Kidney (tissue), 14 donors: ENCODE results near the gene ARHGEF6. TPM values are rescaled to one million over a fixed set of nuclear protein-coding genes. Genes with fewer than 3 reads are reported as not detected.

Experiments used
- DNase-seq, 5 donors: peaks; one replicate each; pipeline ENCODE4 v3.0.0-alpha.2; 2013 to 2020
- FAIRE-seq: peaks from 2 replicates; lab custom pipeline; 2012; peaks lifted over from hg19 to GRCh38; lab: Jason Lieb, UNC
- H3K27ac ChIP-seq, 2 donors: one replicate each; pipeline ENCODE4 v1.7.0; 2013; ENCODE audit warnings: low read depth in 2 of 2, low read length in 2 of 2, inconsistent platforms in 1 of 2
- H3K27me3 ChIP-seq: one replicate; pipeline ENCODE4 v1.7.1; 2013; ENCODE audit warnings: low read length, inconsistent platforms; ENCODE audit not compliant: control insufficient read depth, insufficient read depth
- H3K36me3 ChIP-seq, 3 donors: one replicate each; pipeline versions ENCODE4 v1.7.0 to v1.7.1; 2013; ENCODE audit warnings: low read length in 3 of 3, control low read depth in 1 of 3, inconsistent platforms in 1 of 3; ENCODE audit not compliant: insufficient read depth in 3 of 3, control insufficient read depth in 2 of 3
- H3K4me1 ChIP-seq, 3 donors: one replicate each; pipeline versions ENCODE4 v1.7.0 to v1.7.1; 2013; ENCODE audit warnings: low read length in 3 of 3, inconsistent platforms in 1 of 3, low read depth in 1 of 3; ENCODE audit not compliant: control insufficient read depth in 2 of 3, insufficient read depth in 2 of 3
- H3K4me3 ChIP-seq, 3 donors: one replicate each; pipeline versions ENCODE4 v1.7.0 to v1.8.1; 2013; ENCODE audit warnings: low read length in 3 of 3, control low read depth in 1 of 3, inconsistent platforms in 1 of 3
- H3K9ac ChIP-seq, 3 donors: one replicate each; pipeline versions ENCODE4 v1.7.0 to v1.7.1; 2013; ENCODE audit warnings: low read length in 3 of 3, control low read depth in 1 of 3, inconsistent platforms in 1 of 3
- H3K9me3 ChIP-seq, 3 donors: one replicate each; pipeline versions ENCODE4 v1.7.0 to v1.7.1; 2013; ENCODE audit warnings: low read length in 3 of 3, control low read depth in 1 of 3, inconsistent platforms in 1 of 3; ENCODE audit not compliant: control insufficient read depth in 2 of 3, insufficient read depth in 1 of 3
- CTCF ChIP-seq: IDR thresholded peaks from 3 replicates; pipeline ENCODE4 v1.5.1; 2012; ENCODE audit warnings: mild to moderate bottlenecking, moderate library complexity, borderline replicate concordance; ENCODE audit not compliant: insufficient read depth; ENCODE audit errors: extremely low read depth
- intact Hi-C: fragments of 100-400 bp; cut with DNase I; formaldehyde crosslinking; loops from one replicate; pipeline ENCODE4 v1.11.1; 2022
- polyA plus RNA-seq: library from polyadenylated mRNA; stranded (reverse); fragments of 350-450 nt; fragmentation: Illumina TruSeq; extraction: RNeasy Lipid Tissue Mini Kit (QIAGEN cat#74804); gene quantifications from one replicate; pipeline ENCODE4 v1.2.3, GENCODE V29; 2014; ENCODE audit warnings: low read depth, low replicate concordance; ENCODE audit not compliant: insufficient read depth
- total RNA-seq: library from RNA; stranded (reverse); fragmentation: NEBNext Ultra II Directional; extraction: Animal tissue kit (Norgen Biotek cat#: 25700); gene quantifications from one replicate; pipeline ENCODE4 v1.2.1, GENCODE V29; 2021
- donor health status: control.
- donor health status: control.
- donor health status: control.
- donor health status: control.
- donor health status: control.
- donor health status: DM: yes; HTN: yes; CAD: no.
- donor health status: Normal renal cell carcinoma (clear cell type).

The ARHGEF6 gene
- total and polyA plus RNA-seq, 2 donors from 2014 or later: 4.1 to 15.8 TPM

GRCh38 chrX:136794080-136794479 lies 13.3 kb upstream of the ARHGEF6 start:
- FAIRE-seq: no peak
- H3K9me3 ChIP-seq: no peaks in the 10 kb centered on the region

GRCh38 chrX:136789856-136790255 lies 9.1 kb upstream of the ARHGEF6 start:
- DNase-seq (no peak), FAIRE-seq (no peak)
- no peak overlapping the region for H3K9ac ChIP-seq
- no peaks in the 10 kb centered on the region for H3K36me3 ChIP-seq
- H3K9me3 ChIP-seq: no peaks in the 10 kb centered on the region
- intact Hi-C loops: no loop called here
- no peak for TF ChIP-seq CTCF
- no peak overlapping the region for H3K27ac ChIP-seq
- H3K4me1 ChIP-seq: no peaks in the 10 kb centered on the region
- H3K27me3 ChIP-seq: no peaks in the 10 kb centered on the region
- no peak overlapping the region for H3K4me3 ChIP-seq

More at GRCh38 chrX:136794080-136794479, 13.3 kb upstream of the ARHGEF6 start:
- Histone ChIP-seq H3K27me3 (no peaks in the 10 kb centered on the region), H3K9ac (no peak overlapping the region), H3K36me3 (no peaks in the 10 kb centered on the region), H3K27ac (no peak overlapping the region), H3K4me3 (no peak overlapping the region), H3K4me1 (no peaks in the 10 kb centered on the region)
- no peak for DNase-seq
- intact Hi-C loops: no loop called here
- TF ChIP-seq CTCF: no peak

- no peaks in the 10 kb centered on the region for H3K4me1 ChIP-seq
- TF ChIP-seq CTCF: no peak
- H3K27ac ChIP-seq: no peak overlapping the region
- no peaks in the 10 kb centered on the region for H3K36me3 ChIP-seq
- no peaks in the 10 kb centered on the region for H3K27me3 ChIP-seq
- H3K9me3 ChIP-seq: no peaks in the 10 kb centered on the region
- FAIRE-seq (no peak), DNase-seq (no peak)
- no peak overlapping the region for H3K4me3 ChIP-seq
- H3K9ac ChIP-seq: no peak overlapping the region
- intact Hi-C loops: no loop called here
Observed at GRCh38 chrX:136784231-136784630, 3.5 kb upstream of the ARHGEF6 start.

GRCh38 chrX:136783159-136783558 lies 2.4 kb upstream of the ARHGEF6 start:
- Histone ChIP-seq H3K27ac (no peak overlapping the region), H3K4me1 (no peaks in the 10 kb centered on the region), H3K36me3 (no peaks in the 10 kb centered on the region), H3K27me3 (no peaks in the 10 kb centered on the region), H3K9ac (no peak overlapping the region), H3K9me3 (no peaks in the 10 kb centered on the region), H3K4me3 (no peak overlapping the region)
- intact Hi-C loops: no loop called here
- no peak for TF ChIP-seq CTCF
- DNase-seq: no peak
- no peak for FAIRE-seq
